DMS79 treated with DMSO at 0.1 percent for 48 hours (cell line): ENCODE data around the gene COX5A.
A peak's percentile ranks its signal among the peaks of the same experiment; 100 is the strongest.
"Not testable (repeated sequence)": the region's sequence is repeated elsewhere in the genome, so short reads cannot be mapped to it uniquely, and the experiment has no call there.

Source experiments
- DNase-seq: peaks from one replicate; lab custom pipeline; 2025; lab: John Stamatoyannopoulos, UW

COX5A gene

GRCh38 chr15:74901612-74902063, 36.2 kb downstream of the COX5A start:
- no peak for DNase-seq

DNA sequence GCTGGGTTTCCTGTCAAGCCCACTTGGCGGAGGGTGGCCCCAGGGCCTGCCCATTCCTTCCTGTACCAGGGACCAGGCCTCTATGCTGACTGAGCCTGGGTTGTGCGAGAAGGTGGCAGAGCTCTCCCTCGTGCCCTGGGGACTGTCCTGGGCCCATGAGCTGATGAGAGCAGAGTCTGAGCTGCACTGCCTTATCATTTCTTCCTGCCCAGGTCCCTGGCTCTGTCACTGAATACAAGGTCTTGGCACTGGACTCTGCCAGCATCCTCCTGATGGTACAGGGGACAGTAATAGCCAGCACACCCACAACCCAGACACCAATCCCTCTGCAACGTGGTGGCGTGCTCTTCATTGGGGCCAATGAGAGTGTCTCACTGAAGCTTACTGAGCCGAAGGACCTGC, 40.6 kb downstream of the COX5A start:
- no peak for DNase-seq

DNA sequence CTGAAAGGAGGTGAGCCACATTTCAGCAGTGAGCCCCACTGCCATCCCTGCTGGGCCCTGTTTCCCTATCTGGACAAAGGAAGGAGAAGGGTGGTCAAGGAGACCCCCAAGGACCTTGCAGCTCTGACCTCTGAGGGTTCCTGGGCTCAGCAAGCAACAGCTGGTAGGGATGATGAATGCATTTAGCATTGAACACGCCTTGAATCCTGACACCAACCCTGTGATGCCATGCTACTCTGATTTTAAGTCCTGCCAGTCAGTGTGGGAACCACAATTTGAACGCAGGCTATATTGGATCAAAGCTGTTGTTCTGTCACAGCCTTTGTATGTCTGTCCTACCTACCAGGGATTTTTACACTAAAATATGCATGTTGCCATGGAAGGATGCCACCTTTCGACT, 41.6 kb downstream of the COX5A start:
- no peak for DNase-seq

- DNase-seq, result no peak
Measured at GRCh38 chr15:74895830-74896229, 42.0 kb downstream of the COX5A start.

- not testable (repeated sequence) for DNase-seq
Measured at GRCh38 chr15:74894383-74894782, 43.5 kb downstream of the COX5A start.

DNA sequence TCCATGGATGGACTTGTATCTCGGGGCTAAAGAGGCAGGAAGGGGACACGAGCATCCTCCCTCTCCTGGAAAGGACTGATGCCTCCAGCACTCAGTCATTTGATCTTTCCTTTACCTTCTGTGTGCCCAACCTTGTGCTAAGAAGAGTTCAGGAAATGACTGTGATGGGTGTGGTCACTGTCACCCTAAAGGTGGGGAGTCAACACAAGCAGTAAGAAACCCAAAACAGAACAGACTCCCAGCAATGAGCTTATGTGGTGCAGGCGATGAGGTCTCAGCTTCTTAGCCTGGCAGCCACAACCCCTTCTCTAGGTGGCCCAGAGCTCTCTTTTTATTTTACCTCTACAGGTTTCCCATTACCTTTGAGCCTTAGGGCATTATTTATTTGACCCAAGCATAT, 44.2 kb downstream of the COX5A start:
- DNase-seq, result no peak

- no peak for DNase-seq
Measured at GRCh38 chr15:74892931-74893330, 44.9 kb downstream of the COX5A start.

GRCh38 chr15:74892313-74892712, 45.6 kb downstream of the COX5A start:
- no peak for DNase-seq

GRCh38 chr15:74891469-74891868, 46.4 kb downstream of the COX5A start:
- no peak for DNase-seq

- DNase-seq, result no peak
Measured at GRCh38 chr15:74890665-74890960, 47.3 kb downstream of the COX5A start.

GRCh38 chr15:74889883-74890664, 47.8 kb downstream of the COX5A start, which contains the start of gene MPI:
Gene MPI, plus strand, starts transcription at chr15:74890042. Its CDS starts 32 bp downstream, at chr15:74890074.
- peak; percentile 30 for DNase-seq

DNA sequence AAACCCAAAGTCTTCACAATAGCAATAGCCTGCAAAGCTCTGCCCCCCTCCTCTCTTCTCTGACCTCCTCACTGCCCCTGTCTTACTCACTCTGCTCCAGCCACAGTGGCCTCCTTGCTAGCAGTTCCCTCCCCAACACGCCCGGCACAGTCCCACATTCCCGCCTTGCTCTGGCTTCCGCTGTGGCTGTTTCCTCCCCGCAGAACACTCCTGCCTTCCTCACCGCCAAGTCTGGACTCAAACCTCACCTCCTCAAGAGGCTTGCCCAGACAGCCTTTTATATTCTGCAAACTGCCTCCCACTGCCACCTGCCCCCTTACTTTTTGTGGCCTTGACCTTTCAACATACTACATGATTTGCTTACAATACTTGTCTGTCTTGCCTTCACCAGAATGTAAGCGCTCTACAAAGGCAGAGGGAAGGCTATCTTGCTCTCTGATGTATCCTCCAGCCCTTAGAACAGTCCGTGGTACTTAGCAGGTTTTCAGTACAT, 48.4 kb downstream of the COX5A start:
- peak; percentile 30 for DNase-seq

DNA sequence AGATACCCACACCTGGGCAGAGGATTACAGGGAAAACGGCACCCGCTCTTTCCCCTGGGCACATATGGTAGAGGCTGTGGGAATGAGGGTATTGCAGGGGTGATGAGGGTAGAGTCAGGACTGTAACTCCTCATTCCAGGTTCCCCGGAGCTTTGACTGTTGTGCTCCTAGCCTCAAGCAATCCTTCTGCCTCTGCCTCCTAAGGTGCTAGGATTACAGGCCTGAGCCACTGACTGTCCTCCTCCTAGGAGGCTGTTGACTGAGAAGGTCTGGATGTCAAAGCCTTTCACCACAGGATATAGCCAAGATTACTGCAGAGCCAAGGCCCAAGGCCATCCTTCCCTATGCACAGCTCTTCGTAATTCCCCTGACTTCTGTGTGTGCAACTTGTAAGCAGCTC, 49.2 kb downstream of the COX5A start:
- no peak for DNase-seq

DNA sequence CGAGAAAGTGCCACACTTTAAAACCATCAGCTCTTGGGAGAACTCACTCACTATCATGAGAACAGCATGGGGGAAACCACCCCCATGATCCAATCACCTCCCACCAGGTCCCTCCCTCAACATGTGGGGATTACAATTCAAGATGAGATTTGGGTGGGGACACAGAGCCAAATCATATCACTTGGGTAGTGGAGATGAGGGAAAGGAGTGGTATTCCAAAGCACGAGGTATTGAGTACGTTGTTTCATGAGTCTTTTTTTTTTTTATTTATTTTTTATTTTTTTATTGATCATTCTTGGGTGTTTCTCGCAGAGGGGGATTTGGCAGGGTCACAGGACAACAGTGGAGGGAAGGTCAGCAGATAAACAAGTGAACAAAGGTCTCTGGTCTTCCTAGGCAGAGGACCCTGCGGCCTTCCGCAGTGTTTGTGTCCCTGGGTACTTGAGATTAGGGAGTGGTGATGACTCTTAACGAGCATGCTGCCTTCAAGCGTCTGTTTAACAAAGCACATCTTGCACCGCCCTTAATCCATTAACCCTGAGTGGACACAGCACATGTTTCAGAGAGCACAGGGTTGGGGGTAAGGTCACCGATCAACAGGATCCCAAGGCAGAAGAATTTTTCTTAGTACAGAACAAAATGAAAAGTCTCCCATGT, 50.2 kb downstream of the COX5A start:
- not testable (repeated sequence) for DNase-seq

- DNase-seq, result no peak
Measured at GRCh38 chr15:74885461-74885860, 52.4 kb downstream of the COX5A start.

- DNase-seq, result no peak
Measured at GRCh38 chr15:74884428-74885223, 53.2 kb downstream of the COX5A start.

- DNase-seq, result no peak
Measured at GRCh38 chr15:74882528-74882927, 55.3 kb downstream of the COX5A start.

- no peak for DNase-seq
Measured at GRCh38 chr15:74878273-74878672, 59.6 kb downstream of the COX5A start.

GRCh38 chr15:74873756-74874424, 64.0 kb downstream of the COX5A start:
- DNase-seq, result no peak

DNA sequence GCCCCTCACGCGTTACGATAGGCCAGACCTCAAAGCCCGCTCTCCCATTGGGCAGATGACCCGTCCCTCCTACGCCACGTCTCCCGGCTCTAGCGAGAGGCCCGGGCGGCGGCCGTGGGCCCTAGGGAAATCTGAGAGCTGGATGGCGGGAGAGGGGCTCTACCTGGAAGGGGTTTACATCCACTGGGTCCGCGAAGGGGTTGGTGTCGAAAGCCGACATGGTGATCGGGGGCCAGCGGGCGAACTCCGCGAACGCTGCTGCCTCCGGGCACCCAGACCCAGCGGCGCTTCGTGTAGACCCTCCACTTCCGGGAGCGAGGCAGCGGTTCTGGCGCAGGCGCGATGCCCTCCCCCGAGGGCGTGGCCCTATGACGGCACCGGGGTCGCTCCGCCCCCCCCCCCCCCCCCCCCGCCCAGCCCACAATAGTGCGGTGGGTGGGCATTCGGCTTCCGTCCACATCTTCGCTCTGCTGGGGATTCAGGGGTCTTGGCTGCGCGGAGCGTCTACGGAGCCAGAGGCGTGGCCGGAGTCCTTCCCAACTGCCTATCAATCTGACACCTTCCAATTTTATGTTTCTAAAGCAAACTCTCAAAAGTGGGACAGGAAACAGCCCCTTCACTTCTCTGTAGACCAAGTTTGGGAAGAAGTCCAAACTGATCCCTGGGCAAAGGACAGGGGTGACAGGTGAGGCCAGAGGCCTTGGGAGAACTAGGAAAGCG, 64.7 kb downstream of the COX5A start, which contains the start of gene SCAMP2:
SCAMP2 (minus strand) TSS at position 330 of the 720 bp plus-strand sequence; CDS start at position 220, 110 bp downstream.
- peak; percentile 68 for DNase-seq

DNA sequence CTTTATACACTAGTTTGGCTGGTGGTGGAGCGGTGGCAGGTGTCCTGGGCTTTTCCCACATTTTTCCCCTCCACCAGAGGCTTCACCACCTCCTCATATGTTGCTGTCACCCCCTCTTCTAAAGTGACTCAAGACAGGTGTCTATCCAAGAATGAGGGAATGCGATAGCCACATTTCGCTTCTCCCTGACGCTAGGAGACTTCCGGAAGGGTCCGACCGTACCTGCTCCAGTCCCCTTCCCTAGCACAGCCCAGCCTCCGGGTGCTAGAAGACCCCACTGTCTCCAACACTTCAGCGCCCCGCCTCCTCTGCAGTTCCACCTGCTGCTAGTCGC, 65.2 kb downstream of the COX5A start:
- DNase-seq, result no peak
